K562 (cell line): ENCODE measurements around the gene PLEK2.

ENCODE experiments used
- MBD2 ChIP-seq: sonication (generic); IDR thresholded peaks from 2 replicates; pipeline ENCODE4 v1.6.1; 2016; ENCODE audit warnings: low read depth, borderline replicate concordance
- TARDBP ChIP-seq: fragments of 450-650 bp; IDR thresholded peaks from 2 replicates; pipeline ENCODE4 v1.6.1; 2016
- ZNF143 ChIP-seq: sonication (generic); formaldehyde crosslinking; IDR thresholded peaks from 2 replicates; pipeline ENCODE4 v1.9.0; 2022; ENCODE audit warnings: mild to moderate bottlenecking, missing genetic modification reagents

GRCh38 chr14:67392123-67392522, 19.8 kb downstream of the PLEK2 start:
- TF ChIP-seq MBD2 (no peak), TARDBP (no peak), ZNF143 (CRISPR knock-in tag) (no peak)
